C4-2B (cell line): ENCODE results near the gene LCN1.
"Not testable (repeated sequence)": the region's sequence is repeated elsewhere in the genome, so short reads cannot be mapped to it uniquely, and the experiment has no call there.

Experiments
- H3K27ac ChIP-seq: fragments of 450-650 bp; 2 replicates; pipeline ENCODE4 v1.5.1; 2017
- CTCF ChIP-seq: fragments of 450-650 bp; conservative IDR thresholded peaks from 2 replicates; pipeline ENCODE4 v1.5.1; 2017; ENCODE audit warnings: mild to moderate bottlenecking
- ZFX ChIP-seq: fragments of 450-650 bp; IDR thresholded peaks from 2 replicates; pipeline ENCODE4 v1.6.1; 2017

Gene LCN1

GRCh38 chr9:135508211-135508820 lies 12.9 kb upstream of the LCN1 start:
- no peak for TF ChIP-seq CTCF
- no peak for TF ChIP-seq ZFX
- no peak overlapping the region for H3K27ac ChIP-seq

GRCh38 chr9:135509458-135509857 lies 11.8 kb upstream of the LCN1 start:
- no peak for TF ChIP-seq CTCF
- TF ChIP-seq ZFX, result no peak
- no peak overlapping the region for H3K27ac ChIP-seq

GRCh38 chr9:135512241-135512603 lies 9.0 kb upstream of the LCN1 start:
- TF ChIP-seq ZFX (no peak), CTCF (no peak)
- no peak overlapping the region for H3K27ac ChIP-seq

GRCh38 chr9:135512904-135513303 lies 8.3 kb upstream of the LCN1 start:
- no peak overlapping the region for H3K27ac ChIP-seq
- TF ChIP-seq ZFX, result no peak
- no peak for TF ChIP-seq CTCF

GRCh38 chr9:135513351-135513846 lies 7.8 kb upstream of the LCN1 start:
- TF ChIP-seq ZFX (no peak), CTCF (no peak)

GRCh38 chr9:135513906-135514305 lies 7.3 kb upstream of the LCN1 start:
- not testable (repeated sequence) for H3K27ac ChIP-seq

More at GRCh38 chr9:135513351-135513846, 7.8 kb upstream of the LCN1 start:
- no peak overlapping the region for H3K27ac ChIP-seq

- H3K27ac ChIP-seq, result no peak overlapping the region
- TF ChIP-seq ZFX (no peak), CTCF (no peak)
Measured at GRCh38 chr9:135514342-135515082, 6.7 kb upstream of the LCN1 start.
